ENCODE results near the gene AVP. TPM values are rescaled to one million over a fixed set of nuclear protein-coding genes. Genes with fewer than 3 reads are reported as not detected.
"Not testable (repeated sequence)": the region's sequence is repeated elsewhere in the genome, so short reads cannot be mapped to it uniquely, and the experiment has no call there.

The AVP gene
- total RNA-seq, 2 donors from 2014 or later = 3.1 TPM; not detected in 1

GRCh38 chr20:3117839-3118379, 33.4 kb upstream of the AVP start:
- H3K9me3 ChIP-seq; H3K27ac ChIP-seq; intact Hi-C loops (cut with DNase I); H3K36me3 ChIP-seq; H3K4me3 ChIP-seq; H3K4me1 ChIP-seq (replicated peaks); H3K27me3 ChIP-seq (replicated peaks; ENCODE audit: insufficient read depth); DNase-seq (ENCODE audit: low spot score): not testable (repeated sequence)
- WGBS = 61% methylated on average over 14 of the region's 14 CpGs
- peak in 3 of 4 experiments; percentile 12 to 58 (median 51) for TF ChIP-seq CTCF (IDR thresholded peaks at IDR 0.05)

GRCh38 chr20:3116341-3116740, 31.8 kb upstream of the AVP start:
- intact Hi-C loops (cut with DNase I) = no loop called here
- H3K36me3 ChIP-seq = no peaks in the 10 kb centered on the region
- WGBS = 87% methylated on average over 4 of the region's 4 CpGs

GRCh38 chr20:3115190-3116107, 30.9 kb upstream of the AVP start:
- no peak overlapping the region for H3K27ac ChIP-seq
- WGBS = 54% methylated on average over 30 of the region's 30 CpGs
- H3K4me1 ChIP-seq (replicated peaks) = no peaks in the 10 kb centered on the region
- TF ChIP-seq POLR2AphosphoS5 (IDR thresholded peaks at IDR 0.05) = no peak
- peak; percentile 40 to 49 (median 43) for TF ChIP-seq CTCF (IDR thresholded peaks at IDR 0.05)
- H3K27me3 ChIP-seq (replicated peaks; ENCODE audit: insufficient read depth) = no peaks in the 10 kb centered on the region
- DNase-seq (ENCODE audit: low spot score) = no peak
- H3K9me3 ChIP-seq = no peaks in the 10 kb centered on the region
- intact Hi-C loops (cut with DNase I) = no loop called here
- no peaks in the 10 kb centered on the region for H3K36me3 ChIP-seq
- H3K4me3 ChIP-seq = no peak overlapping the region

More at GRCh38 chr20:3116341-3116740, 31.8 kb upstream of the AVP start:
- TF ChIP-seq POLR2AphosphoS5 (IDR thresholded peaks at IDR 0.05) = no peak
- no peak for TF ChIP-seq POLR2A (IDR thresholded peaks at IDR 0.05)
- no peak for TF ChIP-seq CTCF (IDR thresholded peaks at IDR 0.05)
- Histone ChIP-seq H3K27me3 (replicated peaks; ENCODE audit: insufficient read depth) (no peaks in the 10 kb centered on the region), H3K27ac (no peak overlapping the region), H3K4me1 (replicated peaks) (no peaks in the 10 kb centered on the region), H3K4me3 (no peak overlapping the region), H3K9me3 (no peaks in the 10 kb centered on the region)
- no peak for DNase-seq (ENCODE audit: low spot score)

GRCh38 chr20:3111995-3112394, 27.5 kb upstream of the AVP start:
- no peaks in the 10 kb centered on the region for H3K9me3 ChIP-seq
- H3K4me3 ChIP-seq = no peak overlapping the region
- TF ChIP-seq POLR2AphosphoS5 (IDR thresholded peaks at IDR 0.05) (no peak), POLR2A (IDR thresholded peaks at IDR 0.05) (no peak), CTCF (IDR thresholded peaks at IDR 0.05) (no peak)
- DNase-seq (ENCODE audit: low spot score) = no peak
- no peak overlapping the region for H3K27ac ChIP-seq
- H3K4me1 ChIP-seq (replicated peaks) = no peaks in the 10 kb centered on the region
- 50% methylated on average over 2 of the region's 2 CpGs for WGBS
- peaks cover 0 to 11% of the 10 kb centered on the region in 2 donors for H3K36me3 ChIP-seq
- no peaks in the 10 kb centered on the region for H3K27me3 ChIP-seq (replicated peaks; ENCODE audit: insufficient read depth)
- intact Hi-C loops (cut with DNase I) = loop anchor here (5.0 kb wide), 1 partner anchor 55 kb away; no protein-coding TSS in a partner anchor

Measured in prostate gland (tissue), 2 donors.